Activated T-cell treated with anti-CD3 and anti-CD28 coated beads, Interleukin-2, amount 50 U/mL, for 72 hours (primary cell): ENCODE results near the gene SLC44A3. TPM values are rescaled to one million over a fixed set of nuclear protein-coding genes. Genes with fewer than 3 reads are reported as not detected.

Experiments used
- ATAC-seq, 2 donors: fragments of 150-1000 bp; cut with Tn5 transposase; replicated peaks in 1 of 2; 2 replicates each; pipeline ENCODE4 v1.10.0; 2021; ENCODE audit warnings: moderate library complexity in 2 of 2, mild to moderate bottlenecking in 1 of 2
- DNase-seq, 2 donors: peaks; one replicate each; pipeline ENCODE4 v3.0.0; 2021 to 2022; ENCODE audit warnings: mixed read lengths in 1 of 2
- H3K27ac Mint-ChIP-seq: one replicate; pipeline ENCODE4 v1.8.0; 2022; ENCODE audit warnings: mild to moderate bottlenecking, moderate library complexity, mixed read lengths
- H3K27me3 Mint-ChIP-seq: one replicate; pipeline ENCODE4 v1.8.0; 2022; ENCODE audit warnings: low read depth, mixed read lengths
- H3K36me3 Mint-ChIP-seq, 2 donors: one replicate each; pipeline ENCODE4 v1.8.0; 2022; ENCODE audit warnings: mixed read lengths in 2 of 2, mild to moderate bottlenecking in 1 of 2; ENCODE audit not compliant: insufficient read depth in 2 of 2
- H3K4me1 Mint-ChIP-seq: one replicate; pipeline ENCODE4 v1.8.0; 2022; ENCODE audit warnings: low read depth, mixed read lengths
- H3K4me3 Mint-ChIP-seq, 2 donors: one replicate each; pipeline ENCODE4 v1.8.0; 2022; ENCODE audit warnings: mild to moderate bottlenecking in 2 of 2, mixed read lengths in 2 of 2, moderate library complexity in 2 of 2
- H3K9me3 Mint-ChIP-seq, 2 donors: one replicate each; pipeline ENCODE4 v1.8.0; 2022; ENCODE audit warnings: mixed read lengths in 2 of 2
- total RNA-seq, 2 donors: library from RNA; stranded (reverse); gene quantifications; one replicate each; pipeline ENCODE4 v1.2.3, GENCODE V29; 2022

The SLC44A3 gene, protein sequence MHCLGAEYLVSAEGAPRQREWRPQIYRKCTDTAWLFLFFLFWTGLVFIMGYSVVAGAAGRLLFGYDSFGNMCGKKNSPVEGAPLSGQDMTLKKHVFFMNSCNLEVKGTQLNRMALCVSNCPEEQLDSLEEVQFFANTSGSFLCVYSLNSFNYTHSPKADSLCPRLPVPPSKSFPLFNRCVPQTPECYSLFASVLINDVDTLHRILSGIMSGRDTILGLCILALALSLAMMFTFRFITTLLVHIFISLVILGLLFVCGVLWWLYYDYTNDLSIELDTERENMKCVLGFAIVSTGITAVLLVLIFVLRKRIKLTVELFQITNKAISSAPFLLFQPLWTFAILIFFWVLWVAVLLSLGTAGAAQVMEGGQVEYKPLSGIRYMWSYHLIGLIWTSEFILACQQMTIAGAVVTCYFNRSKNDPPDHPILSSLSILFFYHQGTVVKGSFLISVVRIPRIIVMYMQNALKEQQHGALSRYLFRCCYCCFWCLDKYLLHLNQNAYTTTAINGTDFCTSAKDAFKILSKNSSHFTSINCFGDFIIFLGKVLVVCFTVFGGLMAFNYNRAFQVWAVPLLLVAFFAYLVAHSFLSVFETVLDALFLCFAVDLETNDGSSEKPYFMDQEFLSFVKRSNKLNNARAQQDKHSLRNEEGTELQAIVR
- total RNA-seq = not detected

DNA sequence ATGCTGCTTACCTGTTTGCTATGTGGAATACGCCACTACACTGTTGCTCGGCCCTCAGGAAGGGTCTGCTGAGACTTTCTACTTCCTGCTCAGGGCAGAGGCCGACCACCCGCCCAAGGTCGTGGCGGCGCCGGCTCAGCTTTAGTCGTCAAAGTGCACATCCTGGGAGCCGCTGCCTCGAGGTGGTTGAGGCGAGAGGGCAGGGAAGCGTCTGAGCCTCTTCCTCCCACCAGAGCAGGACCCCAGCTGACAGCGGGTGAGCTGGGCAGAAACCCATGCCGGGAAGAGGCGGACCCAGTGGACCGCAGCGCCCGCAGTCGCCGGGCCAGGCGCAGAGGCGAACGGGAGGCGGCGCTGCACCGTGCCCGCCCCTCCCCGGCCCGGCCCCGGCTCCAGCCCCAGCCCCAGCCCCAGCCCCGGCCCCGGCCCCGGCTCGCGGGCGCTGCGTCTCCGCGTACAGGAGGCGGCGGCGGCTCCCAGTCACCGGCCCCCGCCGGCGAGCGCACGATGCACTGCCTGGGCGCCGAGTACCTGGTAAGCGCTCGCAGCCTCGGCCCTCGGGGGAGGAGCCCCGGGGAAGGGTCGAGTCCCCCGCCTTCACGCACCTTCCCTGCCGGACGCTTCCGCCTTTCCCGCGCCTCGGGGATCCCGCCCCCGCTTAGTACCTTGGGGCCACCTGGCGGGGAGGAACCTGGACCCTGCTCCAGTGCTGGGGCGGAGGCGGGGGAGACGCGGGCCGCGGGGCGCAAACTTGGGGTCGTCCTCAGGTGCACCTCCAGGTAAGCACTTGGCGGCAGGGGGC is at the start of gene SLC44A3:
Gene SLC44A3 (plus strand): TSS at position 413 of the 802 bp plus-strand sequence. CDS start 95 bp downstream, at position 508.
- no peaks in the 10 kb centered on the region for H3K9me3 Mint-ChIP-seq
- ATAC-seq (peak; percentile 92), DNase-seq (peak; percentile 39)
- H3K4me1 Mint-ChIP-seq = no peaks in the 10 kb centered on the region
- H3K4me3 Mint-ChIP-seq = peak within 1 kb of the TSS; percentile 69 to 80
- H3K27me3 Mint-ChIP-seq = peaks cover 55% of the 10 kb centered on the region
- no peak within 1 kb of the TSS for H3K27ac Mint-ChIP-seq
- peaks cover 0 to 2% of the 10 kb centered on the region in 2 donors for H3K36me3 Mint-ChIP-seq

GRCh38 chr1:94772230-94772641 is 47.9 kb upstream of the SLC44A3 start:
- Mint-ChIP-seq H3K9me3 (no peaks in the 10 kb centered on the region), H3K27ac (no peak overlapping the region), H3K4me3 (no peak overlapping the region), H3K4me1 (no peaks in the 10 kb centered on the region), H3K36me3 (no peaks in the 10 kb centered on the region), H3K27me3 (peaks cover 3% of the 10 kb centered on the region)
- no peak for ATAC-seq
- no peak for DNase-seq

DNA sequence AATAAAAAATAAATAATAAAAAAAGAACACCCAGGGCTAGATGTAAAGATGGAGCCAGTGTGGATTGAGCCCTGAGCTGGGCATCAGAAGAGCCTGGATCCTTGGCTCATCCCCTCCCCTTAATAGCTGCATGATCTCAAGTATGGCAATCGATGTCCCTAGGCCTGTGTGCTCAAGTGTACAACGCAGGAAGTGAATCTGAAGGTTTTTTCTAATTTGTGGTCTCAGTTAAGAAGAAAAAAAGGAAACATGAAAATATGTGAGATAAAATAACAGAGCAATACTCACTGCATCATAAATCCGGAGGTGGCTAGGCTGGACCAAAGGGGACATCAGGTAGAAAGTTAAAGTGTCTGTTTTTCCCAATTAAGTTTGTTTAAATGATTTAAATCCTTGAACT is 47.3 kb upstream of the SLC44A3 start:
- Mint-ChIP-seq H3K36me3 (no peaks in the 10 kb centered on the region), H3K4me1 (no peaks in the 10 kb centered on the region), H3K27ac (no peak overlapping the region), H3K27me3 (peaks cover 5% of the 10 kb centered on the region), H3K4me3 (no peak overlapping the region), H3K9me3 (no peaks in the 10 kb centered on the region)
- DNase-seq (no peak), ATAC-seq (no peak)

- no peaks in the 10 kb centered on the region for H3K9me3 Mint-ChIP-seq
- H3K27ac Mint-ChIP-seq = no peak overlapping the region
- no peaks in the 10 kb centered on the region for H3K4me1 Mint-ChIP-seq
- no peak overlapping the region for H3K4me3 Mint-ChIP-seq
- no peaks in the 10 kb centered on the region for H3K36me3 Mint-ChIP-seq
- no peak for DNase-seq
- no peak for ATAC-seq
- H3K27me3 Mint-ChIP-seq = peaks cover 5% of the 10 kb centered on the region
These were observed 46.8 kb upstream of the SLC44A3 start for GRCh38 chr1:94773296-94773809.

- Mint-ChIP-seq H3K27me3 (peaks cover 5% of the 10 kb centered on the region), H3K4me1 (no peaks in the 10 kb centered on the region), H3K36me3 (no peaks in the 10 kb centered on the region), H3K27ac (no peak overlapping the region), H3K4me3 (no peak overlapping the region), H3K9me3 (no peaks in the 10 kb centered on the region)
- DNase-seq = no peak
- ATAC-seq = no peak
These were observed 46.2 kb upstream of the SLC44A3 start for GRCh38 chr1:94773931-94774422.

DNA sequence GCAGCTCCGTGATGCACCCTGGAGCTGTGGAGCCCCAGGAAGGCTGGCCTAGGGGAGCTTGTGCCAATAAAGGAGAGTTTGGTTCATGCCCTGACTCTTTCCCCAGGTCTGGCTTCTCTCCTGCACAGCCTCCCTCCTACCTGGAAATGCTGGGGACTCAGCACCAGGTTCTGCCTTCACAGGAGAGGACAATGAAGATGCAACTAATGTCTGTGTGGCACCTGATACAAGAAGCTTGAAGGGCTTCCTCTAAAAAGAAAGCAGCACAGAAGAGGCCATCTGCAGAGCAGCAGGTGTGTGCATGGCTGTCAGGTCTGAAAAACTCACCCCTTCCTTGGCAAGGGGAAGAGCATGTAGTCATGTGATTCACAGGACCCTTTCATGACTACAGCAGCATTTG is 43.7 kb upstream of the SLC44A3 start:
- Mint-ChIP-seq H3K4me1 (no peaks in the 10 kb centered on the region), H3K36me3 (no peaks in the 10 kb centered on the region), H3K9me3 (no peaks in the 10 kb centered on the region), H3K27ac (no peak overlapping the region), H3K27me3 (peaks cover 12% of the 10 kb centered on the region), H3K4me3 (no peak overlapping the region)
- ATAC-seq = no peak
- no peak for DNase-seq

DNA sequence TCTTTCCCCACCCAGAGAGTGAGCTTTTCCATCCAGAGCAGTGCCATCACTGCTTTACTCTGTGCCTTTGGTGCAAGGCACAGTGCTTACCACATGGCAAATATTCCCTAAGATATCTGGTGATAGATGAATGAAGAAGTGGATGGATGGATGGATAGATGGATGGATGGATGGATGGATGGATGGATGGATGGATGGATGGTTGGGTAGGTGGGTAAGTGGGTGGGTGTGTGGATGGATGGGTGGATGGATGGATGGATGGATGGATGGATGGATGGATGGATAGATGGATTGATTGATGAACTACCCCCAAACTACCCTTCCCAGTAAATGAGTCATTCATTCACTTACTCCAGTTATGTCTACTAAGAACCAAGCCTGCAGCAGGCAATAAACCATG is 42.9 kb upstream of the SLC44A3 start:
- DNase-seq = no peak
- Mint-ChIP-seq H3K9me3 (no peaks in the 10 kb centered on the region), H3K36me3 (no peaks in the 10 kb centered on the region), H3K27ac (no peak overlapping the region), H3K4me1 (no peaks in the 10 kb centered on the region), H3K4me3 (no peak overlapping the region), H3K27me3 (peaks cover 12% of the 10 kb centered on the region)
- no peak for ATAC-seq

DNA sequence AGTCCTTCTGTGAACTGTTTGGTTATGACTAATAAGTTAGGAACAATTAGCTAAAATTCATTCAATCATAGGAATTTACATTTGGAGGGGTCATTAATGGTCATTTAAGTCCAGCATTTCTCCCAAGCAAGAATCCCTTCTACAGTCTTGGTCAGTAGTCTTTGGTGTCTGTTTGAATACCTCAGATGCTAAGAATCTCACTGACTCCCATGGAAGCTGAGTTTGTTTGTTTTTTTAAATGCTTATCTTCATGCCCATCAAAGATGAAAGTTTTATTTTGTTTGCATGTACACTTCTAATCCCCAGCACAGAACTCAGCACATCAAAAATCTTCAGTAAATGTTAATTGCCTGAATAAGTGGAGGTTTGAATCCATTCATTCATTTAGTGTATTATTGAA is 41.3 kb upstream of the SLC44A3 start:
- no peak for DNase-seq
- no peak for ATAC-seq
- no peak overlapping the region for H3K27ac Mint-ChIP-seq
- H3K4me1 Mint-ChIP-seq = no peaks in the 10 kb centered on the region
- H3K27me3 Mint-ChIP-seq = peaks cover 12% of the 10 kb centered on the region
- no peaks in the 10 kb centered on the region for H3K9me3 Mint-ChIP-seq
- H3K4me3 Mint-ChIP-seq = no peak overlapping the region
- H3K36me3 Mint-ChIP-seq = no peaks in the 10 kb centered on the region

DNA sequence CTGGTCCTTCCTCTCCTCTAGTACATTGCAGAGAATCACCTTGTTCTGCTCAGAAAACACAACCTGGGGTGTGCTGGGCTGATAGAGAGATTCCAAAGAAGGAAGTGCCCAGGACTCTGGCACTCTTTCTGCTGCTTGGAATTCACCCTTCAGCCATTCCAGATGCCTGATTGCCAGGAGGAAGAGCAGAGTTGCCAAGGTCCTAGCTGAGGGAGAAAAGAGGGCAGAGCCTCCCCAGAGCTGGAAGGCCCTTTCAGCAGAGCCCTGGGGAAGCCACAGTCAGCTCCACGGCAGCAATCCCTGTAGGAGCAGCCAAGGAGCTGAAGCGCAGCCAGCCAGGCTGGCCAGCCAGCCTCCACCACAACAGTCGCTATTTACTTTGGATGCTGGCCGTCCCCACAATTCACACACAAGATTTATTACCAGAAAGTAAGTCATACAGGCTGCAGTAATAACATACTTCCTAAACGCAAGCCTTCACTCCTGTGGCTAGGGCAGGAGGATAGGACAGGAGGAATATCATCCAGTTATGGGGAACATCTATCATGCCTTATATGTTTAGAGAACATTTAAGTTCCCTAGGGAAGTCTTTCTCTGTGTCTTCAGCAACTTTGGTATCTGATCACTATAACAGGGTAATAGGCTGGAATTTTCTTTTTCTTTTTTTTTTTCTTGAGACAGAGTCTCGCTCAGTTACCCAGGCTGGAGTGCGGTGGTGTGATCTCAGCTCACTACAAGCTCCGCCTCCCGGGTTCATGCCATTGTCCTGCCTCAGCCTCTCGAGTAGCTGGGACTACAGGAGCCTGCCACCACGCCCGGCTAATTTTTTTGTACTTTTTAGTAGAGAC is 36.6 kb upstream of the SLC44A3 start:
- Mint-ChIP-seq H3K27me3 (peaks cover 19% of the 10 kb centered on the region), H3K4me3 (no peak overlapping the region), H3K27ac (no peak overlapping the region), H3K9me3 (no peaks in the 10 kb centered on the region), H3K36me3 (no peaks in the 10 kb centered on the region), H3K4me1 (no peaks in the 10 kb centered on the region)
- ATAC-seq = no peak
- no peak for DNase-seq

- ATAC-seq (no peak), DNase-seq (no peak)
- H3K9me3 Mint-ChIP-seq = no peaks in the 10 kb centered on the region
- H3K27me3 Mint-ChIP-seq = peaks cover 19% of the 10 kb centered on the region
- H3K4me3 Mint-ChIP-seq = no peak overlapping the region
- no peaks in the 10 kb centered on the region for H3K36me3 Mint-ChIP-seq
- H3K4me1 Mint-ChIP-seq = no peaks in the 10 kb centered on the region
- no peak overlapping the region for H3K27ac Mint-ChIP-seq
These were observed 36.0 kb upstream of the SLC44A3 start for GRCh38 chr1:94784190-94784515.

DNA sequence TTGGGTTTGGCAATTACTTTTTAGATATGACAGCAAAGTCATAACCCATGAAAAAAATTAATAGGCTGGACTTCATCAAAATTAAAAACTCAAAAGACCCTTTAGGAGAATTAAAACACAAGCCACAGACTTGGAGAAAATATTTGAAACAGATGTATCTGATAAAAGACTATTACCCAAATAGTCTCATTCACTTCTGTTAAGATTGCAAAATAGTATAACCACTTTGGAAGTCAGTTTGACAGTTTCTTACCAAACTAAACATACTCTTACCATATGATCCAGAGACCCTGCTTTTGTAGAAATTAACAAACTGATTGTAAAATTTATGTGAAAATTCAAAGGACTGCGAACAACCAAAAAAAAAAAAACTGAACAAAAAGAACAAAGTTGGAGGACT is 32.5 kb upstream of the SLC44A3 start:
- no peak overlapping the region for H3K27ac Mint-ChIP-seq
- H3K4me1 Mint-ChIP-seq = peaks cover 10% of the 10 kb centered on the region
- H3K27me3 Mint-ChIP-seq = peaks cover 12% of the 10 kb centered on the region
- H3K4me3 Mint-ChIP-seq = no peak overlapping the region
- no peak for DNase-seq
- no peaks in the 10 kb centered on the region for H3K9me3 Mint-ChIP-seq
- H3K36me3 Mint-ChIP-seq = no peaks in the 10 kb centered on the region
- ATAC-seq = no peak

DNA sequence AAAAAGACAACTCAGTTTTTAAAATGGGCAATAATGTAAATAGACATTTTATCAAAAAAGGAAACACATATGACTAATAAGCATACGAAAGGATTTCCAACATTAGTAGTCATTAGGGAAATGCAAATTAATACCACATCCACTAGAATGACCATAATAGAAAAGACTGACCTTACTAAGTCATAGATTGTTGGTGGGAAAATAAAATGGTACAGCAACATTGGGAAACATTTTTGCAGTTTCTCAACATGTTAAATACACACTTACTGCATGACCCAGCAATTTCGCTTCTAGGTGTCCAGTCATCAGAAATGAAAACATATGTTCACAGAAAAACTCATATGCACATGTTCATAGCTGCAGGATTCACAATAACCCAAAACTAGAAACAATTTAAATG is 29.9 kb upstream of the SLC44A3 start:
- H3K27me3 Mint-ChIP-seq = peaks cover 12% of the 10 kb centered on the region
- ATAC-seq (no peak), DNase-seq (no peak)
- H3K36me3 Mint-ChIP-seq = no peaks in the 10 kb centered on the region
- no peak overlapping the region for H3K27ac Mint-ChIP-seq
- H3K9me3 Mint-ChIP-seq = no peaks in the 10 kb centered on the region
- H3K4me3 Mint-ChIP-seq = no peak overlapping the region
- peaks cover 10% of the 10 kb centered on the region for H3K4me1 Mint-ChIP-seq
